ENCODE measurements around the gene HS3ST1. TPM values are rescaled to one million over a fixed set of nuclear protein-coding genes. Genes with fewer than 3 reads are reported as not detected.

HS3ST1 gene
- total RNA-seq, 4 donors from 2014 or later = 0.26 to 2.2 (median 0.40) TPM; not detected in 1

- Histone ChIP-seq H3K36me3 (no peaks in the 10 kb centered on the region), H3K4me3 (no peak overlapping the region), H3K4me1 (no peaks in the 10 kb centered on the region), H3K27me3 (peaks cover 7% of the 10 kb centered on the region), H3K27ac (no peak overlapping the region), H3K9me3 (no peaks in the 10 kb centered on the region)
- DNase-seq (ENCODE audit: low spot score in 2 of 2) = peak in 1 of 2 donors; percentile 83
- no peak for TF ChIP-seq CTCF (IDR thresholded peaks at IDR 0.05)
- TF ChIP-seq POLR2A (IDR thresholded peaks at IDR 0.05) = no peak
- TF ChIP-seq EP300 (IDR thresholded peaks at IDR 0.05) = no peak
- TF ChIP-seq POLR2AphosphoS5 (IDR thresholded peaks at IDR 0.05) = no peak
- WGBS = 49% methylated on average over 4 of the region's 4 CpGs
Measured at GRCh38 chr4:11367371-11367770, 61.3 kb downstream of the HS3ST1 start.

GRCh38 chr4:11366859-11367258 lies 61.8 kb downstream of the HS3ST1 start:
- H3K9me3 ChIP-seq = no peaks in the 10 kb centered on the region
- DNase-seq (ENCODE audit: low spot score in 2 of 2) = no peak
- H3K36me3 ChIP-seq = no peaks in the 10 kb centered on the region
- no peak overlapping the region for H3K4me3 ChIP-seq
- H3K4me1 ChIP-seq = no peaks in the 10 kb centered on the region
- TF ChIP-seq POLR2AphosphoS5 (IDR thresholded peaks at IDR 0.05) = no peak
- no peak for TF ChIP-seq EP300 (IDR thresholded peaks at IDR 0.05)
- no peak for TF ChIP-seq CTCF (IDR thresholded peaks at IDR 0.05)
- no peak for TF ChIP-seq POLR2A (IDR thresholded peaks at IDR 0.05)
- H3K27ac ChIP-seq = no peak overlapping the region
- peaks cover 7% of the 10 kb centered on the region for H3K27me3 ChIP-seq

GRCh38 chr4:11365039-11365438 lies 63.7 kb downstream of the HS3ST1 start:
- TF ChIP-seq CTCF (IDR thresholded peaks at IDR 0.05) = no peak
- DNase-seq (ENCODE audit: low spot score in 2 of 2) = no peak
- H3K27ac ChIP-seq = no peak overlapping the region
- H3K9me3 ChIP-seq = no peaks in the 10 kb centered on the region
- no peak overlapping the region for H3K4me3 ChIP-seq
- no peaks in the 10 kb centered on the region for H3K4me1 ChIP-seq
- no peaks in the 10 kb centered on the region for H3K36me3 ChIP-seq
- H3K27me3 ChIP-seq = peaks cover 7% of the 10 kb centered on the region

GRCh38 chr4:11359591-11359990 lies 69.1 kb downstream of the HS3ST1 start:
- Histone ChIP-seq H3K27me3 (no peaks in the 10 kb centered on the region), H3K4me3 (no peak overlapping the region), H3K36me3 (no peaks in the 10 kb centered on the region), H3K4me1 (no peaks in the 10 kb centered on the region), H3K27ac (no peak overlapping the region), H3K9me3 (peaks cover 4% of the 10 kb centered on the region)
- TF ChIP-seq POLR2AphosphoS5 (IDR thresholded peaks at IDR 0.05) (no peak), CTCF (IDR thresholded peaks at IDR 0.05) (no peak), EP300 (IDR thresholded peaks at IDR 0.05) (no peak), POLR2A (IDR thresholded peaks at IDR 0.05) (no peak)
- DNase-seq (ENCODE audit: low spot score in 2 of 2) = no peak

- no peak for DNase-seq (ENCODE audit: low spot score in 2 of 2)
- no peaks in the 10 kb centered on the region for H3K4me1 ChIP-seq
- no peaks in the 10 kb centered on the region for H3K27me3 ChIP-seq
- H3K27ac ChIP-seq = no peak overlapping the region
- H3K4me3 ChIP-seq = no peak overlapping the region
- no peak for TF ChIP-seq POLR2AphosphoS5 (IDR thresholded peaks at IDR 0.05)
- no peak for TF ChIP-seq CTCF (IDR thresholded peaks at IDR 0.05)
- no peak for TF ChIP-seq POLR2A (IDR thresholded peaks at IDR 0.05)
- no peak for TF ChIP-seq EP300 (IDR thresholded peaks at IDR 0.05)
- no peaks in the 10 kb centered on the region for H3K36me3 ChIP-seq
- WGBS = 89% methylated on average over 8 of the region's 8 CpGs
- H3K9me3 ChIP-seq = peaks cover 4% of the 10 kb centered on the region
Measured at GRCh38 chr4:11355226-11355625, 73.5 kb downstream of the HS3ST1 start.

All from suprapubic skin (tissue), 4 donors.